Activated T-cell treated with anti-CD3 and anti-CD28 coated beads, Interleukin-2, amount 50 U/mL, for 1 hour (primary cell): ENCODE data around the gene ADRA2B.
"Not testable (repeated sequence)": the region's sequence is repeated elsewhere in the genome, so short reads cannot be mapped to it uniquely, and the experiment has no call there.

Experiments used
- DNase-seq: peaks from one replicate; pipeline ENCODE4 v3.0.0-alpha.2; 2020

ADRA2B gene

DNA sequence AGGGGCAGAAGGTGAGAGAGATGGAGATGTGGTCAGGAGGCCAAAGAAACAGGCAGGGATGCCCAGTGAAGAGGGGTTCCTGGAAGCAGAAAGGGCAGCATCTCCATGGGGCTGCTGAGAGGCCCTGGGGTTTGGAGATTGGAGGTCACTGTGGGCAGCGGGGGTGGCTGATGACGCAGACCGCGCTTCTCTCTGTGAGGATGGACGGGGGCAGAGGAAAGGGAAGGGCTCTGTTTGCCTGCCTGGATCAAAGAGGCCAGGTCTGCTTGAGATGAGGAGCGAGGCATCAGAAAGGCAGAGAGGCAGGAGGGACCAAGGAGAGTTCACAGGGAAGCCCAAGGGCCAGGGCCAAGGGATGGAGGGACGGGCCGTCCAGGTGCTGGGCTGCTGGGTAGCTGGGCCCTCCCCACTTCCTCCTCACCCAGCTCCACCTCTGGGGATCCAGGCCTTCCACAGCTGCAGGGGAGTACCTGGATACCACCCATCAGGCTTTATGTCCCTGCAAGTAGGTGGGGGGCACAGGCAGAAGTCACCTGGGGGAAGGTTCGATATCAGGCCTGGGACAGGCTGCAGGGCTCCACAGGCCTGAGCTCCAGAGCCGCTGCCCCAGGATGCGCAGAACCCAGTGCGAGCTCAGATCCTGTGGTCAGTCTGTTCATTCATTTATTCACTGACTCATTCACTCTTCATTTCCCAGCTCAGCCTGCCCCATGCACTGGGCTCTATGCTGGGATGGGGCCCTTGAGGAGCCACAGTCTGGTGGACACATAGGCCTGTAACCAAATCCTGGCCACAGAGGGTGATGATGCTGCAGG, 30.6 kb downstream of the ADRA2B start:
- DNase-seq = peak; percentile 9

DNA sequence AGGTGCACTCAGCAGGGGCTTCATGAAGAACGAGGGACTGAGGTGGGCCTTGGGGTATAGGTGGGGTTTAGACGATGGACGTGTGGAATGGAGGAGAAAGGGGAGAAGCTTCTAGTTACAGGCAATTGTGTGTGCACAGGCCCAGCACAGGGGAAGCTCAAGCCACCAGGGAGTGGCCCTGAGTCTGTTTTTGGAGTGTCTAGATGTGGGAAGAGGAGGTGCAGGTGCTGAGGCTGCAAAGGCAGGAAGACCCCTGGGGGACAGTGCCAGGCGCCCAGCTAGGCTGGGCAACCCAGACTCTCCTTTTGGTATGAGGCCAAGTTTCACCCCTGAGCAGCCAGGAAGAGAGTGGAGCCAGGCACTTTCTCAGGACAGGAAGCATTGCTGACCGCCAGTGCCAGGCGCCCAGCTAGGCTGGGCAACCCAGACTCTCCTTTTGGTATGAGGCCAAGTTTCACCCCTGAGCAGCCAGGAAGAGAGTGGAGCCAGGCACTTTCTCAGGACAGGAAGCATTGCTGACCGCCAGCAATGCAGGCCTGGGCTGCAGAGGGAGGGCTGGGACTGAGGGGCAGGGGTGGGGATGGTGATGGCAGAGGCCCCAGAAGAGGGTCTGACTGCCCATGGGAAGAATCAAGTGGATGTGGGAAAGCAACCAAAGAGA, 31.4 kb downstream of the ADRA2B start:
- not testable (repeated sequence) for DNase-seq

DNA sequence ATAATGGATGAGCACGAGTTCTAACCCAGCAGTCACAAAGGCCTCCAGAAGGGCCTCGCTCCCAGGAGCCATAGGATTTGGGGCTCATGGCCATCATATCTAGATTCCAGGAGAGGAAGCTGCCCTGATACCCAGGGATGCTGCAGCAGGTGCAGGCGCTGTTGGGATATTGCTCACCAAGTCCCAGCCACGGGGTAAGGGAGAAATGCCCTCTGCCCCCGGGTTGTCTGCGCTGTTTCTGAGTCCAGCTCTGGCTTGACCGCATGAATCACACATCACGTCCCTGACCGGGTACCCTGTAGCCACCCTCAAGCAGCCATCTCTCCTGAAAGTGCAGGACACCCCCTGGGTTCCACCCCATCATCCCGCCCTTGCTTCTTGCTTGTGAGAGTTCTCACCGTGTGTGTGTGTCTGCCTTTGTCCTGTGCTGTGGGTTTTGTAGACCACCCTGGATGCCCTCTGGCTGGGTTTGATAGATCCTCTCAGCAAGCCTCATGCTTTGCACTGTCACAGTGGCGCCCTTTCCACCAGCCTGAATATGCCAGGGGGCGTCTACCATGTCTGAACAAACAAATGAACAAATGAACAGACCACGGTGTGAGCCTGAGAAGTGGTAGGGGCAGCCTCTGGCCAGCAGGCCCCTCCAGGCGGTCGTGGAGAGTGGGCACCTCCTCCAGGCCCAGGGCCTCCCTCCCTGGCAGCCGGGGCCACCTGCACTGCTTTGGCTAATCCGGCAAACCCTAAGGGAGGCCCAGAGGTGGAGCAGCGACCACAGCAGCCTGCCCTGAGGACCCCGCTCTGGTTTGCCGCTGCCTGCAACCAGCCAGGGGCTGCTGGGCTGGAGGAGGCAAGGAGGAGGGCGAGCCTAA, 32.1 kb downstream of the ADRA2B start:
- peak; percentile 13 for DNase-seq

DNA sequence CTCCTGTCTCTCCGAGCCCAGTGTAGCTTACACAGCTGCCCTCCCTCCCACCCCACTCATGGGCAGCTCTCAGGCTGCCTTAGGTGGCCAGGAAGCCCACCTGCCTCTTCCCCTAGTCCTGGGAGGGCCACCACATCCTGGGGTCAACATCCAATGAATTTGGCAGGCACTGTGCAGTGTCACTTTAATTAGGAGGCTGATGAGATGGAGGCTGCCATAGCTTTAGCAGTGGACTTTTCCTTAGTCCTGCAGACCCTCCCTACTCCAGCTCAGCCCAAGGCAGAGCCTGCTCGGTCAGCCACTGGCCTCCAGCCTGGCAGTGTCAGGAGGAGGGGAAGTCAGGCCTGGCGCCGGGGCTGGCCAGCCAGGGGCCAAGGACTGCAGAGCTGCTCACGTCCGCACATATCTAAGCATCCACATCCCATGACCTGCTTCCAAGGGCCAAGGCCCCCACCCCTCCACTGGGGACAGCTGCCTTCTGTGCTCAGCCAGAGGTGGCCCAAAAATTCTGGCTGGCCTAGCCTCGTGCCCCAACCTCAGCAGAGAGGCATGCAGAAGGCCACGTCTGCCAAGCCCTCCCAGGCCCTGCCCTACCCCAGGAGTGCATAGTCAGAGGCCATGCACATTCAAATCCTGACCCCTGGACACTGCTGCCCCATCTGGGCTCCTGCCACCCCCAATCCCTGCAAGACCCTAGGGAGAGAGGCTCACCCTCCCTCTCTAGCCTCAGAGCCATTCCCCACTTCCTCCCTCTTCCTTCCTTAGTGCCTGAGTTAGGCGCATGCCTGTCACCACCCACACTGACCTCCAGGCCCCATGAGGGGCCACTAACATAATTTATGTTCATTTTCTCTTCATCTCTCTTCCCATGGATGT, 33.1 kb downstream of the ADRA2B start:
- peak; percentile 10 for DNase-seq

DNA sequence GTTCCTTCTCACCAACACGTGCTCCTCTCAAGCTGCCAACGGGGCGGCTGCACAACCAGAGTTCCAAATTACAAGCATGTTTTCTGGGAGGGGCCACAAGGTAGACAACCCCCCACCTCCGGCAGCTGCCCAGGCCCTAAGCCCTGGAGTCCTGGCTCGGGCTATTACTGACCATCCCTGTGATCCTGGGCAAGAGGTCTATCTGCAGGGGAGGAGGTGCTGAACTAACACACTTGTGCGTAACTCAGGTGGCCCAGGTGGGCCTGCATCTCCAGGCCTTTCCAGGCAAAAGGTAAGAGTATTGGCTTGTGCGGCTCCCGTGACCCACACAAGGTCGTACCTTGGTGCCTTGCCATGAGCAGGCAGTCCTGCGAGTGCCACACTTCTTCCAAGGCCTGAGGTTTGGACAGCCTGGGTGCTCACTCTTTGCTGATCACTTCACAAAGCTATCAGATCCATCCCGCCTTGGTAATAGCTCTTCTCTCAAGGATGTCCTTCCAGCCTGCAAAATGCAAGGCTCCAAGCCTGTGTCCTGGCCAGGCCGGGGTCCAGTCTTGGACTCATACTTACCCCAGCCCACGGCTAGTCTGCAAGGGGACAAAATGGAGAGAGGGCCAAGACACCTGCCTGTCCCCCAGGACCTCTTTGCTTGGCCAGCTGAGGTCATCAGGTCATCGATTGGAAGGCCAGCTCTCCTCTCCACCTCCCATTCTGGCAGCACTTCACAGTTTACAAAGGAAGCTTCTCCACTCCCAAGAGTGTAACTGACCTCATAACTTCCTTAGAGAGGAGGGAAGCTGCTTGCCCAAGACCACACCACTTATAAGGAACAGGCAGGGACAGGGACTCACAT, 33.9 kb downstream of the ADRA2B start:
- peak; percentile 5 for DNase-seq

DNA sequence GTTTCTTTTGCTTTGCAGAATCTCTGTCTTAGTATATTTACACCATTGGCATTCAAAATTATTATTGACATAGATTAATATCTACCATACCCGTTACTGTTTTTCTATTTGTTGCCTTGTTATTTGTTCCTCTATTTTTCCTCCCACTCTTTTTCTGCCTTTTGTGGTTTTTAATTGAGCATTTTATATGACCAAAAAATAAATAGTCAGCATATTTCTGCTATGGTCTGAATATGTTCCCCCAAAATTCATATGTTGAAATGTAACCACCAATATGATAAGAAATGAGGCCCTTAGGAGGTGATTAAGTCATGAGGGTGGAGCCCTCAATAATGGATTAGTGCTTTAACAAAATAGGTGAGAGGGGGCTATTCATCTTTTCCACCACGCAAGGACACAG, 35.3 kb downstream of the ADRA2B start:
- no peak for DNase-seq

DNA sequence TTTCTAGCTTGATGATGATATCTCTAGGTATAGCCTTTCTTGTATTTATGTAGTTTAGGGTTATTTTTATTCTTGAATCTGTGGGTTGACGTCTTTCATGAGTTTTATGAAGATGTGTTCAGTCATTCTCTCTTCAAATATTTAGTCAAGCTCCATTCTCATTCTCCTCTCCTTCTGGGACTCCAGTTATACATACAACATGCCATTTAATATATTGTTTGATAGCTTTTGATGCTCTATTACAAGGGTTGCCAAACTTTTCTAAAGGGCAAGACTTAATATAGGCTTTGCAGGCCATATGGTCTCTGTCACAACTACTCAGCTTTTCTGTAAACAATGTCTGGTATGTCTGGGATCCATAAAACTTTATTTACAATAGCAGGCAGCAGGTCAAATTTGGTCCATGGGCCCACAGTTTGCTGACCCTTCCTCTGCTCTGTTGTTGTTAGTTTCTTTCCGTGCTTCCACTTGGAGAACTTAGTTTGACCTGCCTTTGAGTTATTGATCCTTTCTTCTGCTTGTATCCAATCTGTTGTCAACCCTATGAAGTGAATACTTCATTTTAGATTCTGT, 41.1 kb downstream of the ADRA2B start:
- no peak for DNase-seq

DNA sequence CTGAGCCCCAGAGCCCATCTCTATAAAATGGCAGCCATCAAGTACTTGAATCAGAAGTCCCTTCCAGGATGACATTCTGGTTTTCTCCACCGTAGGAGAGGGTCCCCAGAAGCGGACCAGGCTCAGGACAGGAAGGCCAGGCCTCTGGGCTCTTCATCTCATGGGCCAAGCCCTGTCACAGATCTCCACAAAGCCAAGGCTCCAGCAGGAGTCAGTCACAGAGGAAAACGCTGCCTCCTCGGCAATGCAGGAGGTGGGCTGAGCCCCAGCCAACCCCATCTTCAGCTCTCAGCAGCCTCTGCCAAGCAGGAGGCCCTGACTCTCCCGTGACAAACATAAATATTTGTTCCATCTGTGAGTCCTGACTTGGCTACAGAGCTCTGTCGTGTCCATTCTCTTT, 42.2 kb downstream of the ADRA2B start:
- DNase-seq = no peak

DNA sequence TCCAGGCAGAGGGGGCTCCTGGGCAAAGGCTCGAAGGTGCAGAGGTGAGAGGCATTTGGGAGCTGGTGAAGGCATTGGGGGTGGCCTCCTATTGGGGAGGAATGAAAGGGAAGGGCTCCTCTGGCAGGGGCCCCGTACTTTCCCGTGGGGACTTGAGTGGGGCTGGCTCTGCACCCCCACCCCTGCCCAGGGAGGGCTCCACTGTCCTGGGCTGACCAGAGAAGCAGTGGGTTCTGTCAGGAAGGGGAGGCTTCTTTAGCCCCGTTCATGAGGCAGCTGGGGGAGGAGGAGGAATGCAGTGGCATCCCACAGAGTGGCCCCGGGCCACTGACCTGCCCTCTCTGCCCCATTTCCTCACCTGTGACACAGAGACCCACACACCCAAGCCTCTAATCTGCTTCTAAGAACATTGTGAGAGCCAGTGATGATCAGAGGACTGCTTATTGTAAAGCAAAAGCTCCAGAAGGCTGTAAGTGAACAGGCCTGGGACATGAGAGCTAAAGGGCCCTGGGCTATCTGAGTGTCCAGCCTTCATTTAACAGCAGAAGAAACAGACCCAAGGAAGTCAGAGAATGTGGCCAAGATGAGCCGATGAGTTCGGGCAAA, 43.1 kb downstream of the ADRA2B start:
- DNase-seq = no peak

DNA sequence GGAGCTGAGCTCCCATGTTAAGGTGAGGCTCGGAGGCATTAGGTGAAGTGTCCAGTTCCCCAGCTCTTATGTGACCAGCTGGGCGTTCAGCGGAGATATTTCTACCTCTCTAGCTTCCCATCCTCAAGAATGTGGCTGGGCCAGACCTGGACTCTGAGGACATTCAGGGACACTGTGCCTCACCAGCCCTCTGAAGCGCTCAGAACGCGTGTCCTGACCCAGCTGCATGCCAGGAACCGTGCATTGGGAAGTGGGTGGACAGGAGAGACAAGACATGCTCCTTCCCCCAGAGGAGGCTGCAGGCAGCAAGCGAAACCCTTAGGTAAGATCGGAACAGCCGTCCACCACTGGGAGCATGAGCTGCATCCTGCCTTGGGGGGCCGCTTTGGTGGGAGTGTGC, 43.6 kb downstream of the ADRA2B start:
- DNase-seq = no peak

DNA sequence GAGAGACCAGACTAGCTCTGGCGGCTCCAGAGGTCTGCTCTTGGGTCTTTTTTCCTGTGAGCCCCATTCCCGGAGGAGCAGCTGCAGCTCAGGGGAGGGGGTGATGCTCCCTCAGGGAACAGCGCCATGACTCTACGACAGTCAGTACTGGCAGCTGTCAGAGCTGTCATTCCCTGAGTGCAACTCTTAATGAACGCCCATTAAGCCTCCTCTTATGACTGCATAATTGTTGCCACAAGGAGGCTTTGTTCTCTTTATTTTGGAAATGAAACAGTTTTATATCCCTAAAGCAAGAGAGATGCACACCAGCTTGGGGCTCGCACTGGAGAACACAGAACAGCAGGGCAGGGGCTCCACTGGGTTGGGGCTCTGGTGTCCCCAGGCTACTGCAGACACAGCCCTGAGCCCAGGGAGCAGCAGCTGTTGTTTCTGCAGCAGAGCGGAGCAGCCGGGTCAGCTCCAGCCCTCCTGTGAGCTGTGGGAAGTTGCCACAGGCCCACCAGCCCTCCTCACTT, 44.3 kb downstream of the ADRA2B start:
- not testable (repeated sequence) for DNase-seq

DNA sequence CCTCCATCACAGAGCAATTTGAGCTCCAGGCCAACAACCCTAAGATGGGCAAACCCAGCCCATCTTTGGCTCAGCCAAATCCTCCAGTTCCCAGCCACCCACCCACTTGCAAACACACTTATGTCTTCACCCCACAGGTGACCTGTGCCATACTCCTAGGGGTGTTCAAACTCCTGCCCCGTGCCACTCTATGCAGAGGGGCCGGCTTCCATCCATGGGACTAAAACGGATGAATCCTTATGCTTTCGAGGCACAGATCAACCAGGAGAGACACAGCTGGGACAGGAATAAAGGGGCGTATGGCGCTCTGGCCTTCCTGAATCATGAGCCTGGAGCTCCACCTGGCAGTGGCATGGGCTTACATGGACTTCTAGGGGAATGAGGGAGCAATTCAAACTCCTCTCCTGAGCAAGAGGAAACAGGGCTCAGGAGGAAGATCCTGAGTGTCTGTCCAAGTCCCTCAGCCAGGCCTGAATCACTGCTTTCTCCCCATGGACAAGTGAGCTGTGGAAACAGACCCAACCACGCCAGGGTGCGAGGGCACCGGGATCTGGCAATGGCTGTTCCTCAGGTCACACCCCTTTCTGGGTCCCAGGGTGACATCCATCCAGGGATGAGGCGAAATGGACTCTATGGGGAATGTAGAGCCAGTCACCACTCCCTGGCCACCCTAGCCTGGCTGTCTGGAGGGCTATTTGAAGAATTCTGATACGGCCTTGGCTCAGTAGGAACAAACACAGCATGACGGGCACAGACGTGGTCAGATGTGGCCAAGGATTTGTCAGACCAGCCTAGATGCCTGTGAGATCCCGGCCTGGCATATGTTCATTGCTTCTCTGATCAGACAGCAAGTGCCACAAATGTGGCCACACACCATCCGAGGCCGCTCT, 45.0 kb downstream of the ADRA2B start:
- DNase-seq = not testable (repeated sequence)

DNA sequence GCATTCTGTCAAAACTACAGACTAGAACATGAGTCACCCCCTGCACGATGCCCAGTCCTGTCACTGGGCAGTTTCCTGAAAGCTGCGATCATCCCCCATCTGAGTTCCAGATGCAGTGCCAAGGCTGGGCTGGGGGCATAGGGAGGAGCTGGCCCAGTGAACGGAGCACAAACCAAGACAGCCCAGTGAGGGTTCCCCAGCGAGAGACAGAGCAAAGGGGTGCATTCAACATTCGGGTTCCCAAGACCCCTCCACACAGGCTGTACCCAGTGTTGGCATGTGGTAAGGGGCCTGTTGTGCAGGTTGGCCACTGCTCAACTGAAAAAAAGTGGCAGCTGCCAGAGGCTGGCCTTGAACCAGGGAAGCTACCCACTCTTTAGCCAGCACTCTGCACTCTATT, 46.0 kb downstream of the ADRA2B start:
- DNase-seq = not testable (repeated sequence)

DNA sequence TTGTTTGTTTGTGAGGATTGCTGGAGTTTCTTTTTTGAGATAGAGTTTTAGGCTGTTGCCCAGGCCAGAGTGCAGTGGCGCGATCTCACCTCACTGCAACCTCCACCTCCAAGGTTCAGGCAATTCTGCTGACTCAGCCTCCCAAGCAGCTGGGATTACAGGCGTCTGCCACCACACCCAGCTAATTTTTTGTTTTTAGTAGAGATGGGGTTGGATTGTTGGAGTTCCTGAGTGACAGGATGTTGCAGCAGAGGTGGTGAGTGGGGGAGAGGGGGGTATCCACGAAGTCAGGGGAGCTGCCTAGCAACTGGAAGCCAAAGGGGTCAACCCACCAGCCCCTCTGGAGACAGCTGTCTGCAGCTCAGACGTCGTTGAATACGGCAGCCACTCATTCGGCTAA, 46.5 kb downstream of the ADRA2B start:
- DNase-seq = peak; percentile 8

DNA sequence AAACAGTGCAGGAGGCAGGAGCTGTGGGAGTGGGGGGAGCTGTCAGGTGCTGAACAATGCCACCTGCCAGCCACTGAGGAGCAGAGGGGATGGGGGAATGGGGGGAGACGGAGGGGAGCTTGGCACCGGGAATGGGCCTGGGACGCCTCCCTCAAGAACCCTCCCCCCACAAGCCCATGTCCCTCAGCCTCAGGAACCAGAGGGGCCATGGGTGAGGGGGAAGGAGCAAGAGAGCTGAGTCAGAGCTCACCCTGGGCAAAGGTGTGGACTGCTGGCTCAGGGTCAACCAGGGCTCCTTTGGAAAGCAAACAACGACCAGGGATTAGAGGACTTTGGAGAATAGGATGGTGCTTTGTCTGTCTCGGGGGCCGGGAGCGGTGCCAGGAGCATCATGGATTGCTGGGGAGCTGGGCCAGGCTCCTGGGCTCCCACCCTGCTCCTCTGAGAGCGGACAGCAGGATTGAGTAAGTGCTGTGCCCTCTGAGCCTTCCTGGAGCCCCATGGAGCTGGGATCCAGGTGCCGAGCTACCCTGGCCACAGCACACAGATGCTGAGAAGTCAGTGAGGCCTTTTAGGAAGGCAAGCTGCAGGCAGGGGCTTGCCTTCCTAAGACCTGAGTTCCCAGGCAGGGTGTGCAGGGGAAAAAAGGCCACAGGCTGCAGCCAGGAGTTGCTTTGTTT, 48.3 kb downstream of the ADRA2B start:
- not testable (repeated sequence) for DNase-seq

DNA sequence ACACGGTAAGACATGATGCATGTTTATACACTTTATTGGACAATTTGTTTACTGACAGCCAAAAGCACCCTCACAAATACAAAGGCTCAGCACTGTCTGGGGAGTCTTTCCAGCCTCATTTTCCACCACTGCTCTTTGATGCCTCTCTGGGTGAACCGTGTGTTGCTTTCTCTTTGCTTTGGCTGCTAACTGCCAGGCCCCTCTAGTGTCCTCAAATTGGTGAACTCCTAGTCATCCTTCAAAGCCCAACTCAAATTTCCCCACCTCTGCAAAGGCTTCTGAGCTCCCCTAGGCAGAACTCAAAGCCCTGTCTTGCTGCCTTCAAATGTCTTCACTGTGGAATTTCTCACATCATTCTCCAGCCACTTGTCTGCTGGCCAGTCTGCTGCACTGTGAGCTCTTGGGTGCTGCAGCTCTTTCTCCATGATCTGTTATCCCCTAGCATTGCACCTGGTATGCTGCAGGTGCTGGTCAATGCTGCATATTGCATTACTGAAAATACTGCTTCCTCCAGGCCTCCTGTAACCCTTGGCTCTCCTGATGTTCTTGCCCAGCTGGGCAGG, 49.2 kb downstream of the ADRA2B start:
- not testable (repeated sequence) for DNase-seq

DNA sequence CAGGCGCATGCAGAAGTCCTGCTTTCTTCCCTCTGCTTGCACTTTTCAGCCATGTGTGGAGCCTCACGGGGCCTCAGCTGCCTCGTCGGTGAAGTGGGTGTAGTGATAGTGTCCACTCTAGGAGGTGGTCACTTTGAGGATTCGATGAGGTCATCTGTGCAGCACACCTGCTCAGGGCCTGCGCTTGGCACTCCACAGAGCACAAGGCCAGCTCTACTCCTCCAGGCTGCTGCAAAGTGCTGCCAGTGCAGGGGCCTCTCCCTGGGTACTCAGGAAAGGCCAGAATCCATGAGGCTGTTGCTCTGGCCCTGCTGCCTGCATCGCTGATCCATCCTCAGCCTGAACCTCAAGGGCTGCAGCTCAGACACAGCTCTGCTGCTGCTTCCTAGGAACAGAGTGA, 49.9 kb downstream of the ADRA2B start:
- not testable (repeated sequence) for DNase-seq

DNA sequence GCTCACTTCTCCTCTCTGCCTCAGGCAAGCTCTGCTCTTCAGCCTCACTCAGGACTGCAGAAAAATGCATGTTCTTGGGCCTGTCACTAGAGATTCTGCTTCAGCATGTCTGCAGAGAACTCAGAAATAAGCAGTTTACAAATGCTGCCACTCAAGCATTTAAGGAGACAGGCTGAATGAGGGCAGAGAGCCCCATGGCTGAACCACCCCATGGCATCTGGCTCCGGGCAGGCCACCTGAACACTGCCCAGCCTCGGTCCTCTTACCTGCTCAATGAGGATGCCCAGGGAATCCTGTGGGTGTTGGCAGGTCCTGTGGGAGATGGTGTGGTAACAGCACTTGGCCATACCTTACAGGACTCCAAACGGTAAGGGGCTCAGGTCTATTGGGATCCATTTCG, 50.4 kb downstream of the ADRA2B start:
- DNase-seq = not testable (repeated sequence)
